Upper lobe of right lung (tissue), 1 donor: ENCODE data around the gene RAB13. TPM values are rescaled to one million over a fixed set of nuclear protein-coding genes. Genes with fewer than 3 reads are reported as not detected.

Experiments used
- ATAC-seq: fragments of 200-7000 bp; cut with Tn5 transposase; one replicate; pipeline ENCODE4 v1.9.1; 2020; ENCODE audit warnings: mild to moderate bottlenecking, moderate library complexity
- DNase-seq: peaks from one replicate; pipeline ENCODE4 v3.0.0-alpha.2; 2020
- H3K27ac ChIP-seq: fragments of 200-600 bp; one replicate; pipeline ENCODE4 v1.8.0; 2022
- H3K27me3 ChIP-seq: fragments of 200-600 bp; one replicate; pipeline ENCODE4 v1.8.0; 2022; ENCODE audit warnings: mild to moderate bottlenecking
- H3K36me3 ChIP-seq: fragments of 200-600 bp; one replicate; pipeline ENCODE4 v1.8.0; 2022
- H3K4me1 ChIP-seq: fragments of 200-600 bp; one replicate; pipeline ENCODE4 v1.8.0; 2022
- H3K4me3 ChIP-seq: fragments of 200-600 bp; one replicate; pipeline ENCODE4 v1.8.0; 2022; ENCODE audit warnings: mild to moderate bottlenecking
- H3K9me3 ChIP-seq: fragments of 200-600 bp; one replicate; pipeline ENCODE4 v1.8.0; 2022
- CTCF ChIP-seq: fragments of 200-600 bp; IDR thresholded peaks from one replicate; pipeline ENCODE4 v1.8.0; 2022; ENCODE audit warnings: antibody characterized with exemption
- intact Hi-C: fragments of 100-400 bp; cut with DNase I; formaldehyde crosslinking; loops from one replicate; pipeline ENCODE4 v1.11.0; 2022
- total RNA-seq: library from RNA; stranded (reverse); fragmentation: NEBNext Ultra II Directional; extraction: Animal tissue kit (Norgen Biotek cat#: 25700); gene quantifications from one replicate; pipeline ENCODE4 v1.2.1, GENCODE V29; 2021
- donor health status: DM: no; HTN: yes; CAD: no; lungs with severe emphysema.

Gene RAB13
- total RNA-seq, 1 donor from 2014 or later = 103 TPM

- no peaks in the 10 kb centered on the region for H3K9me3 ChIP-seq
- intact Hi-C loops = no loop called here
- H3K4me1 ChIP-seq = peaks cover 17% of the 10 kb centered on the region
- H3K27me3 ChIP-seq = no peaks in the 10 kb centered on the region
- H3K36me3 ChIP-seq = peaks cover 75% of the 10 kb centered on the region
- DNase-seq (no peak), ATAC-seq (no peak)
- H3K4me3 ChIP-seq = no peak overlapping the region
- TF ChIP-seq CTCF = no peak
- no peak overlapping the region for H3K27ac ChIP-seq
Observed at GRCh38 chr1:153951183-153951582, 35.0 kb downstream of the RAB13 start.

- ATAC-seq = peak; percentile 88
- intact Hi-C loops = no loop called here
Observed at GRCh38 chr1:153946622-153947241, 39.4 kb downstream of the RAB13 start, which contains the start of gene DENND4B. TSS of gene DENND4B (minus strand) at chr1:153946718. CDS start at chr1:153944374, 2,344 bp downstream.

GRCh38 chr1:153945795-153946621 lies 40.1 kb downstream of the RAB13 start:
- Histone ChIP-seq H3K36me3 (peaks cover 58% of the 10 kb centered on the region), H3K27me3 (no peaks in the 10 kb centered on the region), H3K4me1 (peaks cover 23% of the 10 kb centered on the region), H3K9me3 (no peaks in the 10 kb centered on the region), H3K4me3 (peak overlapping the region; percentile 78), H3K27ac (peak overlapping the region; percentile 95)
- intact Hi-C loops = no loop called here
- no peak for TF ChIP-seq CTCF
- DNase-seq (peak; percentile 97), ATAC-seq (peak; percentile 86)

More at GRCh38 chr1:153946622-153947241, 39.4 kb downstream of the RAB13 start, which contains the start of gene DENND4B:
- no peaks in the 10 kb centered on the region for H3K9me3 ChIP-seq
- peak within 1 kb of the TSS; percentile 78 for H3K4me3 ChIP-seq
- H3K36me3 ChIP-seq = peaks cover 62% of the 10 kb centered on the region
- DNase-seq = peak; percentile 94
- no peaks in the 10 kb centered on the region for H3K27me3 ChIP-seq
- H3K4me1 ChIP-seq = peaks cover 23% of the 10 kb centered on the region
- H3K27ac ChIP-seq = peak within 1 kb of the TSS; percentile 95
- peak; percentile 94 for TF ChIP-seq CTCF

- DNase-seq (peak; percentile 85), ATAC-seq (peak; percentile 65)
- Histone ChIP-seq H3K4me1 (peaks cover 23% of the 10 kb centered on the region), H3K27me3 (no peaks in the 10 kb centered on the region), H3K4me3 (peak overlapping the region; percentile 78), H3K36me3 (peaks cover 58% of the 10 kb centered on the region), H3K9me3 (no peaks in the 10 kb centered on the region), H3K27ac (peak overlapping the region; percentile 95)
- intact Hi-C loops = no loop called here
- TF ChIP-seq CTCF = no peak
Observed at GRCh38 chr1:153945131-153945794, 40.9 kb downstream of the RAB13 start.

- peak overlapping the region; percentile 78 for H3K4me3 ChIP-seq
- intact Hi-C loops = no loop called here
- no peaks in the 10 kb centered on the region for H3K9me3 ChIP-seq
- DNase-seq (no peak), ATAC-seq (no peak)
- H3K4me1 ChIP-seq = peaks cover 23% of the 10 kb centered on the region
- no peaks in the 10 kb centered on the region for H3K27me3 ChIP-seq
- TF ChIP-seq CTCF = no peak
- H3K27ac ChIP-seq = peak overlapping the region; percentile 95
- H3K36me3 ChIP-seq = peaks cover 58% of the 10 kb centered on the region
Observed at GRCh38 chr1:153944827-153945117, 41.4 kb downstream of the RAB13 start.
